Karpas-422 (cell line): ENCODE measurements around the gene GAN. TPM values are rescaled to one million over a fixed set of nuclear protein-coding genes. Genes with fewer than 3 reads are reported as not detected.

Experiments used
- DNase-seq: peaks from one replicate; pipeline ENCODE4 v3.0.0-alpha.2; 2015
- H2AFZ ChIP-seq: fragments of 200-600 bp; sonication (generic); 2 replicates; pipeline ENCODE4 v1.6.1; 2014; ENCODE audit warnings: antibody characterized with exemption, low read length, mixed read lengths
- H3K27ac ChIP-seq: fragments of 200-600 bp; sonication (generic); 2 replicates; pipeline ENCODE4 v1.5.1; 2014; ENCODE audit warnings: mild to moderate bottlenecking, low read length, moderate library complexity
- H3K27me3 ChIP-seq: fragments of 200-600 bp; sonication (generic); 2 replicates; pipeline ENCODE4 v1.6.1; 2014; ENCODE audit warnings: low read length, mixed read lengths
- H3K36me3 ChIP-seq: fragments of 200-600 bp; sonication (generic); 2 replicates; pipeline ENCODE4 v1.6.1; 2014; ENCODE audit warnings: low read length, mixed read lengths; ENCODE audit not compliant: insufficient read depth
- H3K4me1 ChIP-seq: fragments of 200-600 bp; sonication (generic); 2 replicates; pipeline ENCODE4 v1.6.1; 2014; ENCODE audit warnings: mild to moderate bottlenecking, low read length, mixed read lengths
- H3K4me2 ChIP-seq: fragments of 200-600 bp; sonication (generic); 2 replicates; pipeline ENCODE4 v1.6.1; 2014; ENCODE audit warnings: low read length, low read depth, mild to moderate bottlenecking; ENCODE audit not compliant: poor library complexity, severe bottlenecking
- H3K4me3 ChIP-seq: fragments of 200-600 bp; sonication (generic); 2 replicates; pipeline ENCODE4 v1.5.1; 2014; ENCODE audit warnings: mild to moderate bottlenecking, antibody characterized with exemption, low read length, mixed read lengths
- H3K79me2 ChIP-seq: fragments of 200-600 bp; sonication (generic); 2 replicates; pipeline ENCODE4 v1.6.1; 2014; ENCODE audit warnings: mild to moderate bottlenecking, low read length, mixed read lengths
- H3K9ac ChIP-seq: fragments of 200-600 bp; sonication (generic); 2 replicates; pipeline ENCODE4 v1.6.0; 2014; ENCODE audit warnings: low read length
- H3K9me2 ChIP-seq: fragments of 200-600 bp; sonication (generic), shearing (Covaris generic); replicated peaks from 2 replicates; pipeline ENCODE4 v1.6.0; 2014; ENCODE audit warnings: mild to moderate bottlenecking, low read length, moderate library complexity; ENCODE audit not compliant: insufficient read depth
- H3K9me3 ChIP-seq: fragments of 300-700, 200-600 bp; sonication (generic); 2 replicates; pipeline ENCODE4 v1.6.1; 2014; ENCODE audit warnings: low read length, mixed read lengths
- H4K20me1 ChIP-seq: fragments of 200-600 bp; sonication (generic); 2 replicates; pipeline ENCODE4 v1.6.1; 2014; ENCODE audit warnings: mild to moderate bottlenecking, antibody characterized with exemption, low read length, low read depth; ENCODE audit not compliant: insufficient read depth
- total RNA-seq: library from RNA; depleted of rRNA; stranded (reverse); fragments of >200 nt; shearing (Covaris generic); gene quantifications from 2 replicates; pipeline ENCODE4 v1.2.3, GENCODE V29; 2014; ENCODE audit warnings: low replicate concordance

The GAN gene
- total RNA-seq, 1 experiment from 2014 or later, result 5.3 TPM

DNA sequence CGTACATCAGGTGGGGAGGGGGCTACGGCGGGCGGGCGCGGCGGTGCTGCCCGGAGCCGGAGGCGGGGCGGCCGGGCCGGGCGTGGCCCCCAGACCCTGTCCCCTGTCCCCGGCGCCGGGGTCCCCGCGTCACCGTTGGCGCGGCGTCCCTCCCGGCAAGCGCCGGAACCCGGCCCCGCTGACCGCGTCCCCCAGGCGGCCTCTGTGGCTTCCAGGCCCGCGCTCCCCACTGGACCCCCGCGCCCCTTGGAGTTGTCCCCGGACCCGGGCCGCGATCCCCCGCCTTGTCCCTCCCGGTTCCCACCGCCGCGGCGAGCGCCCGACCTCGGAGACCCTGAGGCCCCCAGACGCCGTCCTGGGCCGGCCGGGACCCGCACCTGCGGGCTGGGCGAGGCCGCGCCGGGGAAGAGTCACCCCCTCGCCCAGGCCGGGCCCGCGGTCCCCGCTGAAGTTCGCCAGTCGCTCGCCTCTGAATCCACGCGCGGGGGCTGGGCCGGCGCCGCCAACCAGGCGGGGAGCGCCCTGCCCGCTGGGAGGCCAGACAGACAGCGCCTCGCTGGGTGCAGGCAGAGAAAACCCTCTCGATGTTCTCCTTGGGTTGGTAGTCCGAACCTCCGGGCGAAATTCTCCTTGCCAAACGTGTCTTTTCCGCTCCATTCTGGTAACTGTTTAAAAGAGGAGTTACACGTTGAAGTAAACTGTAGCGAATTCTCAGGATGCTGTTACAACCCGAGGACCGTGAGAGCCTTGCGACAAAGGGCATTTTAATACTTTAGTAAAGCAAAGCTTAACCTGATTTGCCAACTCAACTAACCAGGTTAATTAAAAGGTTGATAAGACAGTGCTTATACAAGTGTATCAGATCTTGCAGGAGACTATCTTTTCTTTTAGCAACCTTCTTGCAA is 761 bp downstream of the GAN start:
- Histone ChIP-seq H3K4me1 (peaks cover 18% of the 10 kb centered on the region), H2AFZ (peak overlapping the region; percentile 85; the same call in 1 of the 2 replicates), H3K79me2 (peaks cover 24% of the 10 kb centered on the region), H3K9me2 (no peaks in the 10 kb centered on the region), H4K20me1 (peaks cover 46% of the 10 kb centered on the region), H3K4me2 (peak overlapping the region; percentile 94), H3K27me3 (no peaks in the 10 kb centered on the region), H3K4me3 (peak overlapping the region; percentile 86), H3K27ac (no peak overlapping the region), H3K36me3 (no peaks in the 10 kb centered on the region), H3K9me3 (no peaks in the 10 kb centered on the region), H3K9ac (peak overlapping the region; percentile 84)
- DNase-seq, result peak; percentile 58

DNA sequence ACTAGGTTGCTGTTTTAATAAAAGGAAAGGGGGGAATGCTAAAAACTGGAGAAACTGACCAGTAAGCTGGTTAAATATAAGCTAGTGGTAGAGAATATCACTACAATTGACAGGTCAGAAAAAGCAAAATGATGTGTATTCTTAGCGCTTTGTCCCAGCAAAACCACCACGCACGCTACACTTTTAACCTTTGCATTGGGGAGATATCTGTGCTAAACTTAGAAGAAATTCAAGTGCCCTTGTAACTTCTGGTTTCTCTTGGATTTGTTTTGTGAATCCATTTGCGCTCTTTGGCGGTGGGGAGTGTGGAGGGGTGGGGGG is 1.4 kb downstream of the GAN start:
- H2AFZ ChIP-seq, result no peak overlapping the region
- H3K9me2 ChIP-seq, result no peaks in the 10 kb centered on the region
- DNase-seq, result no peak
- H3K79me2 ChIP-seq, result peaks cover 24% of the 10 kb centered on the region
- no peak overlapping the region for H3K27ac ChIP-seq
- H4K20me1 ChIP-seq, result peaks cover 47% of the 10 kb centered on the region
- H3K36me3 ChIP-seq, result no peaks in the 10 kb centered on the region
- peaks cover 18% of the 10 kb centered on the region for H3K4me1 ChIP-seq
- peak overlapping the region; percentile 94 for H3K4me2 ChIP-seq
- peak overlapping the region; percentile 84 for H3K9ac ChIP-seq
- H3K9me3 ChIP-seq, result no peaks in the 10 kb centered on the region
- no peaks in the 10 kb centered on the region for H3K27me3 ChIP-seq
- H3K4me3 ChIP-seq, result peak overlapping the region; percentile 86

DNA sequence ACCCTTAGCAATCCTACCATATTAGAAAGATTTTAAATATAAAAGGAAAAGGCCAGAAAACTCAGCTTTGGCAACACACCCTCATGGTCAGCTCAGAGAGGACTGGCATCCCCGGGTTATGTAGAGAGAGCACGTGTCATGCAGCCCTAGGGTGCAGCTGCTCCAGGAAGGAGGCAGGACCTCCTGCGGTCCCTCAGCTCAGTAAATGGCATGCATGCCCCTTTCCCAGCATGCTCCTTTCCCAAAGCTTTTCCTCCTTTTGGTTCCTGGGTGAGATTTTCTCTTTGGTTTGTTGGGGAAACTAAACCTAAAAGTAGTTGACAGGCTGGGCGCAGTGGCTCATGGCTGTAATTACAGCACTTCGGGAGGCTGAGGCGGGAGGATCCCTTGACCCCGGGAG is 3.9 kb downstream of the GAN start:
- no peak overlapping the region for H3K4me3 ChIP-seq
- H3K27ac ChIP-seq, result no peak overlapping the region
- H3K27me3 ChIP-seq, result no peaks in the 10 kb centered on the region
- peaks cover 12% of the 10 kb centered on the region for H3K4me1 ChIP-seq
- DNase-seq, result no peak
- H2AFZ ChIP-seq, result no peak overlapping the region
- H3K9me2 ChIP-seq, result no peaks in the 10 kb centered on the region
- H3K4me2 ChIP-seq, result no peak overlapping the region
- no peaks in the 10 kb centered on the region for H3K36me3 ChIP-seq
- H4K20me1 ChIP-seq, result peaks cover 65% of the 10 kb centered on the region
- no peaks in the 10 kb centered on the region for H3K9me3 ChIP-seq
- no peak overlapping the region for H3K9ac ChIP-seq
- H3K79me2 ChIP-seq, result peaks cover 27% of the 10 kb centered on the region

DNA sequence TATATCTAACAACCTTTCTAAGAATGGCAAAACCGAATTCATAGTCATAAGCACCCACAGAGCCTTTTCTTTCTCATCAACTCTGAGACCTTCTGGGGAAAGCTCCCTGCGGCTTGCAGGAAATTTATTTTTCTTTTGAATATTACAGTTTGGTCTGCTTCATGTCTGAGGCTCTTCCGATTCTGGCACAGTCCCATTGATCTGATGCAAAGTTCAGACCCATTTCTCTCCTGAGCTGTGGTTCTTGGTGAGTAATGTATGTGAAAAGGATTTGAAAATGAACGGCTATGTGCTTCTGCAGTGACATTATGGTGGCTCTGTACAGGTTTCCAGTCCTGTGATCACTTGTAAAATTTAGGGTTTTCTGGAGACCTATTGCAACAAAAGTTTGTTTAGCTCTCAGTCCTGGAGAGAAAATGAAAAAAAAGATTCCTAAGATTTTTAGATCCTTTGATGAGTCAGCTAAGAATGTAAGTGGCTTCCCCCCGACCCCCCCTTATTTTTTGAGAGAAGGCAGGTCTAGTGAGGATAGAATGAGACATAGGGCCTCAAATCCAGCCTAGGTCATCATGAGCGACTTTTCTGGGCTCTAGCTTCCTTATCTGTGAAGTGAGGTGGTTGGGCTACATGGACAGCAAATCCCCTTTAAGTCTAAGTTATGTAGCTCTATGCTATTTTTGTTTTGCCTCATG is 4.6 kb downstream of the GAN start:
- Histone ChIP-seq H3K4me1 (peaks cover 7% of the 10 kb centered on the region), H3K27ac (no peak overlapping the region), H3K9ac (no peak overlapping the region), H3K9me3 (no peaks in the 10 kb centered on the region), H3K4me3 (no peak overlapping the region), H2AFZ (no peak overlapping the region), H3K9me2 (no peaks in the 10 kb centered on the region), H4K20me1 (peaks cover 71% of the 10 kb centered on the region), H3K36me3 (no peaks in the 10 kb centered on the region), H3K27me3 (no peaks in the 10 kb centered on the region), H3K79me2 (peaks cover 21% of the 10 kb centered on the region), H3K4me2 (no peak overlapping the region)
- no peak for DNase-seq

DNA sequence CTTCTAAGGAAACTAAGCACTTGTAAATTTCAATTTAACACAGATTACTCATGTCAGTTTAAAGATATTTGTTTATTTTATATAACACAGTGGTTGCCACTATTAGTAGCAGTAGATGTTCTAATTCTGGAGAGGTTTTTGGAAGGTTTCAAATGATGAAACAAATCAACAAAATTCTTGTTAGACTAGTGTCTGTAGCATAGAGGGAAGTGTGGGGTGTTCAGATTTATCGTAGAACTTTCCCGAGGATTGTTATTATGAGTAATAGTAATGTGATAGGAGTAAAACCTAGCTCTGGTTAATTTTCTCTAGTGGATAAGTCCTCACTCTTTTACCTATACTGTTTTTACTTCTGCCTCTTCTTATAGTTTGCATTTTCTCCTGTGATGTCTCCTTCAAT is 6.3 kb downstream of the GAN start:
- peaks cover 19% of the 10 kb centered on the region for H3K79me2 ChIP-seq
- H3K9ac ChIP-seq, result no peak overlapping the region
- H4K20me1 ChIP-seq, result peaks cover 74% of the 10 kb centered on the region
- peaks cover 2% of the 10 kb centered on the region for H3K4me1 ChIP-seq
- H3K36me3 ChIP-seq, result no peaks in the 10 kb centered on the region
- H3K27ac ChIP-seq, result no peak overlapping the region
- no peak overlapping the region for H3K4me2 ChIP-seq
- no peaks in the 10 kb centered on the region for H3K9me2 ChIP-seq
- no peak for DNase-seq
- no peak overlapping the region for H2AFZ ChIP-seq
- no peaks in the 10 kb centered on the region for H3K9me3 ChIP-seq
- H3K4me3 ChIP-seq, result no peak overlapping the region
- no peaks in the 10 kb centered on the region for H3K27me3 ChIP-seq

DNA sequence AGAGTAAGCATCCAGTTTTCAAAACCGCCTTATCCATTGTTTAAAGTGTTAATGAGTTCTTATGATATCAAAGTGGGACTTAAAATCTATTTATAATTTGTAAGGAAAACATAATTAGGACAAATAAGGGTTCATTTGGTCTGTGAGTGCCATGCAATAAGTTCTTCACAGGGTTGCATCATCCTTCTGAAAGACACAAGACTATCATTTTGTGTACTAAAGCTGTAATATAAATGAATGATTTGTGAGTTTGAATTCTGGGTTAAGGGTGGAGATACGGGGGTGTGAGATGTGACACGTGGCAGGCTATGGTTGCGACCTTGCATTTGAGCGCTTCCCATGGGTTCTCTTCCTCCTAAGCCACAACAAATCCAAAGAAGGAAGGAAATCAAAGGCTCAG is 6.8 kb downstream of the GAN start:
- H3K36me3 ChIP-seq, result no peaks in the 10 kb centered on the region
- no peaks in the 10 kb centered on the region for H3K4me1 ChIP-seq
- no peak overlapping the region for H3K27ac ChIP-seq
- no peaks in the 10 kb centered on the region for H3K9me3 ChIP-seq
- no peaks in the 10 kb centered on the region for H3K9me2 ChIP-seq
- no peak overlapping the region for H3K4me2 ChIP-seq
- H4K20me1 ChIP-seq, result peaks cover 73% of the 10 kb centered on the region
- H3K4me3 ChIP-seq, result no peak overlapping the region
- peaks cover 18% of the 10 kb centered on the region for H3K79me2 ChIP-seq
- H2AFZ ChIP-seq, result no peak overlapping the region
- DNase-seq, result no peak
- no peak overlapping the region for H3K9ac ChIP-seq
- H3K27me3 ChIP-seq, result no peaks in the 10 kb centered on the region

- H3K4me2 ChIP-seq, result no peak overlapping the region
- no peaks in the 10 kb centered on the region for H3K9me2 ChIP-seq
- DNase-seq, result no peak
- peaks cover 10% of the 10 kb centered on the region for H3K79me2 ChIP-seq
- no peak overlapping the region for H3K4me3 ChIP-seq
- H4K20me1 ChIP-seq, result peaks cover 69% of the 10 kb centered on the region
- H3K9me3 ChIP-seq, result no peaks in the 10 kb centered on the region
- H3K36me3 ChIP-seq, result no peaks in the 10 kb centered on the region
- H3K27ac ChIP-seq, result no peak overlapping the region
- H3K4me1 ChIP-seq, result no peaks in the 10 kb centered on the region
- H3K9ac ChIP-seq, result no peak overlapping the region
- no peak overlapping the region for H2AFZ ChIP-seq
- no peaks in the 10 kb centered on the region for H3K27me3 ChIP-seq
Measured at GRCh38 chr16:81324808-81325207, 10.0 kb downstream of the GAN start.

DNA sequence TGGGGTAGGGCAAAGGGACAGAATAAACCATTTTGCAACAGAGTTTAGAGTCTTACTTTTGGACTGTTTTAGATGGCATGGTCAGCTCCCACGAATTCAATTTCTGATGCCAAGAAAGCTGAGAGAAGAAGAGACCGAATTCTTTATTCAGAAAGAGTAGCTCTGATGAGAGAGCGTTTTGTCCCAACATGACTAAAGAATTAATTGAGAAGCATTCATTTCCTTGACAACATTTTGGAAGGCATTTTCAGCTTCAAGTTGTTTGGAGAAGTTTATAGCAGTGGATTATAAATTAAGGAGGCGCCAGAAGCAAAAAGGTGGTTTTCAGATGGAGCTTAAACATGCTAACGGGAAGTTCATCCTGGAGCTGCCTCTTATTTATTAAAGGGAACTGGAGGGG is 12.2 kb downstream of the GAN start:
- H3K27me3 ChIP-seq, result no peaks in the 10 kb centered on the region
- H3K27ac ChIP-seq, result no peak overlapping the region
- no peak overlapping the region for H3K9ac ChIP-seq
- no peak overlapping the region for H3K4me2 ChIP-seq
- no peak overlapping the region for H3K4me3 ChIP-seq
- no peak for DNase-seq
- no peaks in the 10 kb centered on the region for H3K9me3 ChIP-seq
- H3K9me2 ChIP-seq, result no peaks in the 10 kb centered on the region
- no peak overlapping the region for H2AFZ ChIP-seq
- no peaks in the 10 kb centered on the region for H3K4me1 ChIP-seq
- H3K79me2 ChIP-seq, result peaks cover 12% of the 10 kb centered on the region; the same call in 1 of the 2 replicates
- H3K36me3 ChIP-seq, result no peaks in the 10 kb centered on the region
- peaks cover 65% of the 10 kb centered on the region for H4K20me1 ChIP-seq
